Measurements from ENCODE around the gene DNAJC18.
"Not testable (repeated sequence)": the region's sequence is repeated elsewhere in the genome, so short reads cannot be mapped to it uniquely, and the experiment has no call there.

DNAJC18 gene

DNA sequence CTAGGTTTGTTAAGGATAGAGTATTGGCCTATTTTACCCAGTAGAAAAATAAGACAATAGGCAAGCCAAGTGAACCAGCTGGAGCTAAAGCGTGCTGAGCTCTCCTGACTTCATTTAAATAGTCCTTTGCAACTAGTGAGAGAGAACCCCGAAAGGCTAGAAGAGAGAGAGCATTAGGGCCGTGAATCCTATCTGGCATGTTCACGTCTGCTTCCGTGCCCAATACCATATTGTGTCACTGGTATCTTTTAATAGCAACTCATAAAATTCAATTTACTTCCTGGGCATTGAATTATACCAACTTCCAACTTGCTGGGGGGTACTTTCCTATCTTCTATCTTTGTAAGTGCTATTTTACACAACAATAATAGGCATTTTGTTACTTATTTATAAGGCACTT, 13.8 kb downstream of the DNAJC18 start:
- no peak for DNase-seq

- peak; percentile 73 for DNase-seq
Measured at GRCh38 chr5:139422307-139422893, 16.9 kb downstream of the DNAJC18 start.

DNA sequence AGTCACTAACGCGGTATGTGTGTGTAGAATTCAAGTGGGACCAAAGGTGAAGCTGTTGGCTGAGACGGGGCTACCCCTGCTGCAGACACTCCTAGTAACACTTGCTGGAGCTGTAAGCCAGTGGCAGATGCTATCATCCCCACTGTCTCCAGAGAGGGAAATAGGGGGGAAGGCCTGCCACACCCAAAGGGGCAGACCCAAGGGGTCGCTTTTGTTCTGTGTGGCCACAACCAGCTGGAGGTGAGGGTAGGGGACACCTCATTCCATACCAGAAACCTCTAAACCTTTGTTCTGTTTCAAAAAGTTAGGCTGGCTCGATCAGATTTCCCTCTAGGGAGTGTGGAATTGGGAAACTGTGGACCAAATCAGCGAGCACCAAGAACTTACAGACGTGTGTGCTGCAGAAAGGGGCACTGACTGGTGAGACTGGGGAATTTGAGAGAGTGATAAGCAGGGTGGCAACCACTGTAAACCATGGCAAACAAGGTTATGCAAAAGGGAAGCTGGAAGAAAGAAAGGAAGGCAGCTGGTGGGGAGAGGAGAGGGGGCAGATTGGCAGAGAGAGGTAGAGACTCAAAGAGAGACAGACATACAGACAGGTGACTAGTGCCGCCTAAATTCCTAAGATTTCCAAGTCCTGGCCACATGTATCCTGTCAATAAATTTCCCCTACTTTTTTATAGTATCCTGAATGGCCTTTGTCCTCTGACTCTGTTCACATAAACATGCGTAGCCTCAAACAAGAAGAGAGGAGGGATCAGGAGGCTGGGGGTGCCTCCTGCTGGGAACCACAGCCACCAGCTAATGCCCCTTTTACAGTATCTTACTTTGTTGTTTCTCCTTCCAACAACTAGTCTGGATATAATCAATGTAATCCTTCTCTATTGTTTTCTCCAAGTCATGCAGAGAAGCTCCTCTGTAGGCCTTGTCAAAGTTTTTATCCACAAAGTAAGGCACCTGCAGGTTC, 19.8 kb downstream of the DNAJC18 start:
- DNase-seq, result no peak

GRCh38 chr5:139418793-139419192, 20.5 kb downstream of the DNAJC18 start:
- no peak for DNase-seq

GRCh38 chr5:139417214-139417613, 22.1 kb downstream of the DNAJC18 start:
- DNase-seq, result no peak

DNA sequence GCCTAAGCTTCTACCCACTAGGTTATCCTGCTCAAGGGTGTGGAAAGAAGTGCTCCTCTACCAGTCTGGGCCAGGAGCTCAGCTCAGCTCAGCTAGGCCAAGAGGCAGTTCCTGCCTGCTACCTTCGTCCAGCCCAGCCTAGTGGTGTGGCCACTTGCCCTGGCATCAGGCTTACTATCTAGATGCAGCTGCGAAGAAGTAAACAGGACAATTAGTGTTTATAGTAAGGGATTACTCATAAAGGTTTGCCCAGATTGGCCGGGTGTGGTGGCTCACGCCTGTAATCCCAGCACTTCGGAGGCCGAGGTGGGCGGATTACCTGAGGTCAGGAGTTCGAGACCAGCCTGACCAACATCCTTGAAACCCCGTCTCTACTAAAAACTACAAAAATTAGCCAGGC, 22.7 kb downstream of the DNAJC18 start:
- no peak for DNase-seq

- DNase-seq, result no peak
Measured at GRCh38 chr5:139415869-139416268, 23.5 kb downstream of the DNAJC18 start.

DNA sequence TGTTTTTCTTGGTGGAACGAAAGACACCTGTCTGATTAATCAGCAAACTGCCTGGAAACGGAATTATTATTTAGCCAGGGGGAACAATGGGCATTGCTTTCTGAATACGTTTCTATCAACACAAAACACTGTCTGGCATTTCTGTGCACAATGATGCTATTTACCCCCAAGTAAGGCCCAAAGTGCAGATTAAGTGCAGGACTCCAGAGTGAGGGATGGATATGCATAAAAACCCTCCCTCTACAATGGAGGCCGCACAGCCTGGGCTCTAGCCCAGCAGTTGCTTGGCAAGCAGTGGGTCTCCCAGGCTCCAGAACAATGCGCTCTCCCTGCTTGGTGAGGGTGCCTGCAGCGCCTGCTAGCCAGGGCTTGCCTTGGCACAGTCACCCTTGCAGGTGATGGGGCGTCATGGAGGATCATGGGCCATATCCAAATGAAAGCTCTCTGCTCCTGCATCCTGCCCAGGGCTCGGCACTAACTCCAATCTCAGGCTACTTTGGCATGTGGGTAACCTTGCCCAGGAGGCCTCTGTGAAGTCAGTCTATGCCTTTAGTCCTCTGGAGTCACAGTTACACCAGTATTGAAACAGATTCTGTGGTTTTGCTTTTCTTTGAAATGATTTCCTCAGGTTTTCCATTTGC, 24.0 kb downstream of the DNAJC18 start:
- no peak for DNase-seq

- DNase-seq, result no peak
Measured at GRCh38 chr5:139414581-139415130, 24.7 kb downstream of the DNAJC18 start.

GRCh38 chr5:139413963-139414362, 25.4 kb downstream of the DNAJC18 start:
- no peak for DNase-seq

- no peak for DNase-seq
Measured at GRCh38 chr5:139413153-139413552, 26.2 kb downstream of the DNAJC18 start.

GRCh38 chr5:139410993-139411828, 28.1 kb downstream of the DNAJC18 start:
- no peak for DNase-seq

DNA sequence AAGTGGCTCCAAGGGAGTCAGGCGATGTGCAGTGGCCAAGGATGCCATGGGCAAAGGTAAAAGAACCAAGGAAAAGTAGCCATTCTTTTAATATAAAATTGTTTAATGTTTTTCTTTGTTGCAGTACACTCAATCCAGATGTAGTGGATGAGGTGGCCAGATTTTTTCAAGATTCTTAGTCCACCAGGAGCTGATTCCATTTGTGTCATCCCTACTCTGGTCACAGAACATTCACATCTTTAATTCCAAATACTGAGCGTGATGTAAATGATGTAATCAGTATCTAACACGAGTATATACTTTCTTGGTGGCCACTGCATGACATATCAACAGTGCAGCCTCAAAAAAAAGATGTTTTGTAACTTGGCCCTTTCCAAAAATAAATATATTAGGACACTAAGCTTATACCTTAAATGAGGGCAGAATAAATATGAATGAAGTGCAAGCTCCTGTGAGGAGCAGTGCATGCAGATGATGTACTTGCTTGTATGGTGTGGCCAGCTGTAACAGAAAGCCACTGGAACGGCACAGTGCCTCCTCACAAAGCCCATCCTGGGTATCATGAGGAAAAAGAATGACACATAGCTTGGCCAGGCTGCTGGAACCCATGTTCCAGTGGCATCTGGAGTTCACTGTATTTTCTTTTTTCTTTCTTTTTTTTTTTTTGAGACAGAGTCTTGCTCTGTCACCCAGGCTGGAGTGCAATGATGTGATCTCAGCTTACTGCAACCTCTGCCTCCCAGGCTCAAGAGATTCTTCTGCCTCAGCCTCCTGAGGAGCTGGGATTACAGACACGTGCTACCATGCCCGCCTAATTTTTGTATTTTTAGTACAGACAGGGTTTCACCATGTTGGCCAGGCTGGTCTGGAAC, 29.0 kb downstream of the DNAJC18 start:
- no peak for DNase-seq

GRCh38 chr5:139409116-139409515, 30.2 kb downstream of the DNAJC18 start:
- DNase-seq, result not testable (repeated sequence)

GRCh38 chr5:139408191-139408590, 31.1 kb downstream of the DNAJC18 start:
- DNase-seq, result no peak

DNA sequence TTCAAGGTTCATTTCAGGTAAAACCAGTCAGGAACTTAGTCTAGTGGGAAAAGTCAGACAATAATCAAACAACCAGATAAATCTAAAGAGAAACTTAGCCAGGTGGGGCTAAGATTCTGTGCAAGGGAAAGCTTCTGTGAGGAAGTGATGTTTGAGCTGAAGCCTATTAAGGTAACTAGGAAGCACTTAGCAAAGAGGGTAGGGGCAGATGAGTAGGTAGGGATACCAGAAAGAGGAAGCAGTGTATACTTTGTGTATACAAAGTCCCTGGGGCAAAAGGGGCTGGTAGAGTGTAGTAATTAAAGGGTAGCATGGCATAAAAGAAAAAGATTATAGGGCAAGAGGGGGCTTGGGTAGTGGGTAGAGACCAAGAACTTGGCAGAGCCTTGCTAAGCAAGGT, 31.8 kb downstream of the DNAJC18 start:
- DNase-seq, result no peak

DNA sequence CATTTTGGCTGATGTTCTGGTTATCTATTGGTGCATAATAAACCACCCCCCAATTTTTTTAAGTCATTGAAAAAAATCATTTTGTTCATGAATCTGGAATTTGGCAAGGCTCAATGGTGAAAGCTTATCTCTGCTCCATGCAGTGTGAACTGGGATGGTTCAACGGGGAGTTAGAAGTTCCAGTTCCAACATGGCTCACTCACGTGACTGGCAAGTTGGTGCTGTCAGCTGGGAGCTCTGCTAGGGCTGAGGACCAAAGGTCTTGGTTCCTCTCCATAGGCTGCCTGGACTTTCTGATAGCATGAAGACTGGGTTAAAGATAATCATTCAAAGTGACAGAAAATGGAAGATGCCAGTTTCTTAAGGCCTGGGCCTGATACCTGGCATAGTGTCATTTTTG, 32.4 kb downstream of the DNAJC18 start:
- no peak for DNase-seq

DNA sequence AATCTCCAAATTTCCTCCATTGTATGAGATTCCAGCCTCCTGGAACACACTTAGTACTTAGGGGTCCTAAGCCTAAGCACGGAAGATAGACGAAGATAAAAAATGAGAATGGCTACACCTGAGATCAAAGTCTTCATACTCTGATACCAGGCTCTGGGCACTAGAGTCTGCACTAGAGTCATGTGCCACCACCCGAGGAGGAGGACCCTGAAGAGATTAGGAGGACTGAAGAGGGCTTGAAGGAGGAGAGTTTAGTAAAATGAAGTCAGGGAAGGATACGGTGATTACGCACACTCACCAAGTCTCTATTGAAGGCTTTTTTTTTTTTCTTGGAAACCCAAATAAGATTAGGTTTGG, 34.9 kb downstream of the DNAJC18 start:
- DNase-seq, result no peak

- DNase-seq, result peak; percentile 98
Measured at GRCh38 chr5:139403787-139404483, 35.4 kb downstream of the DNAJC18 start, which contains the start of gene SPATA24. SPATA24 (minus strand) TSS chr5:139404089; CDS start chr5:139404060, 29 bp downstream.

- DNase-seq, result no peak
Measured at GRCh38 chr5:139403418-139403786, 35.9 kb downstream of the DNAJC18 start.

All from central memory CD4-positive, alpha-beta T cell (primary cell).